Astrocyte (in vitro differentiated cells and primary cell): ENCODE measurements around the gene CPNE6.

ENCODE experiments used
- CTCF ChIP-seq: IDR thresholded peaks from 2 replicates; pipeline ENCODE4 v1.5.1; 2011; ENCODE audit warnings: low read depth, mild to moderate bottlenecking, inconsistent platforms, low read length, moderate library complexity; ENCODE audit not compliant: insufficient read depth
- EZH2 ChIP-seq: IDR thresholded peaks from 2 replicates; pipeline ENCODE4 v1.6.1; 2012; ENCODE audit warnings: mild to moderate bottlenecking, low read length, inconsistent platforms; ENCODE audit not compliant: insufficient read depth

- TF ChIP-seq CTCF, result no peak
- TF ChIP-seq EZH2, result no peak
Observed at GRCh38 chr14:24076302-24076601, 4.9 kb downstream of the CPNE6 start.
